ENCODE data around the gene VKORC1.

GRCh38 chr16:31105677-31106213, 11.1 kb upstream of the VKORC1 start:
- TF ChIP-seq CTCF (conservative IDR thresholded peaks at IDR 0.05; ENCODE audit: low read depth, low read length) (peak; percentile 61), POLR2A (IDR thresholded peaks at IDR 0.05; ENCODE audit: low read depth, low read length) (no peak), RFX5 (IDR thresholded peaks at IDR 0.05; ENCODE audit: low read depth, low read length) (no peak), MAZ (IDR thresholded peaks at IDR 0.05; ENCODE audit: borderline replicate concordance, low read depth, low read length) (no peak; the same call in 1 of the 2 replicates)
